DOHH2 (cell line): ENCODE data around the gene EIPR1.

ENCODE experiments used
- EZH2phosphoT487 ChIP-seq: fragments of 200-600 bp; sonication (generic); IDR thresholded peaks from 2 replicates; pipeline ENCODE4 v1.6.1; 2017; ENCODE audit warnings: borderline replicate concordance, mild to moderate bottlenecking, antibody characterized with exemption, low read length, moderate library complexity, mixed read lengths
- TF ChIP-seq, protein P1 (sequence below): fragments of 200-600 bp; sonication (generic); IDR thresholded peaks from one replicate; pipeline ENCODE4 v1.5.1; 2014; ENCODE audit warnings: antibody characterized with exemption, mild to moderate bottlenecking, low read depth, low read length; ENCODE audit not compliant: poor library complexity, severe bottlenecking

DNA sequence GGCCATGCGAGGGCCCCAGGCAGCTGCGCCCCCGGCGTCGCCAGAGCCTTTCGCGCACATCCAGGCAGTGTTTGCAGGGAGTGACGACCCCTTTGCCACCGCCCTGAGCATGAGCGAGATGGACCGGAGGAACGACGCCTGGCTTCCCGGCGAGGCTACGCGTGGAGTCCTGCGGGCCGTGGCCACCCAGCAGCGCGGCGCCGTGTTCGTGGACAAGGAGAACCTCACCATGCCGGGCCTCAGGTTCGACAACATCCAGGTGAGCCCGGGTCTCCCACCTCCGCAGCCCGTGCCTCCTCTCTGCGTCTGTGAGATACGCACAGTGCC lies 10.8 kb upstream of the EIPR1 start:
- TF ChIP-seq, protein P1, sequence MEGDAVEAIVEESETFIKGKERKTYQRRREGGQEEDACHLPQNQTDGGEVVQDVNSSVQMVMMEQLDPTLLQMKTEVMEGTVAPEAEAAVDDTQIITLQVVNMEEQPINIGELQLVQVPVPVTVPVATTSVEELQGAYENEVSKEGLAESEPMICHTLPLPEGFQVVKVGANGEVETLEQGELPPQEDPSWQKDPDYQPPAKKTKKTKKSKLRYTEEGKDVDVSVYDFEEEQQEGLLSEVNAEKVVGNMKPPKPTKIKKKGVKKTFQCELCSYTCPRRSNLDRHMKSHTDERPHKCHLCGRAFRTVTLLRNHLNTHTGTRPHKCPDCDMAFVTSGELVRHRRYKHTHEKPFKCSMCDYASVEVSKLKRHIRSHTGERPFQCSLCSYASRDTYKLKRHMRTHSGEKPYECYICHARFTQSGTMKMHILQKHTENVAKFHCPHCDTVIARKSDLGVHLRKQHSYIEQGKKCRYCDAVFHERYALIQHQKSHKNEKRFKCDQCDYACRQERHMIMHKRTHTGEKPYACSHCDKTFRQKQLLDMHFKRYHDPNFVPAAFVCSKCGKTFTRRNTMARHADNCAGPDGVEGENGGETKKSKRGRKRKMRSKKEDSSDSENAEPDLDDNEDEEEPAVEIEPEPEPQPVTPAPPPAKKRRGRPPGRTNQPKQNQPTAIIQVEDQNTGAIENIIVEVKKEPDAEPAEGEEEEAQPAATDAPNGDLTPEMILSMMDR = no peak
- TF ChIP-seq EZH2phosphoT487 = no peak
